Activated T-helper 2 cell treated with anti-CD3 and anti-CD28 coated beads, Interferon-gamma antibody, Interleukin-2, Interleukin-4, amounts not matched to agents 10 μg/mL and 5 μg/mL and 100 μg/mL, durations not matched to agents 14 hours and 24 hours and 36 hours (primary cell): ENCODE measurements around the gene ACAP3. TPM values are rescaled to one million over a fixed set of nuclear protein-coding genes. Genes with fewer than 3 reads are reported as not detected.

Experiments
- DNase-seq: peaks from one replicate; pipeline ENCODE4 v3.0.0; 2021; ENCODE audit warnings: low spot score
- H3K27ac Mint-ChIP-seq: one replicate; pipeline ENCODE4 v1.8.0; 2021; ENCODE audit warnings: mixed read lengths
- H3K27me3 Mint-ChIP-seq: one replicate; pipeline ENCODE4 v1.8.0; 2021; ENCODE audit warnings: low read depth, mixed read lengths
- H3K36me3 Mint-ChIP-seq: one replicate; pipeline ENCODE4 v1.8.0; 2021; ENCODE audit warnings: low read depth, mixed read lengths
- H3K4me1 Mint-ChIP-seq: one replicate; pipeline ENCODE4 v1.8.0; 2021; ENCODE audit warnings: low read depth, mixed read lengths
- H3K4me3 Mint-ChIP-seq: one replicate; pipeline ENCODE4 v1.8.0; 2021; ENCODE audit warnings: low read depth, mild to moderate bottlenecking, moderate library complexity, mixed read lengths
- H3K9me3 Mint-ChIP-seq: one replicate; pipeline ENCODE4 v1.8.0; 2021; ENCODE audit warnings: mixed read lengths
- intact Hi-C: fragments of 100-400 bp; cut with micrococcal nuclease; formaldehyde crosslinking; loops from one replicate; pipeline ENCODE4 v1.15.1; 2023
- total RNA-seq: library from RNA; stranded (reverse); gene quantifications from 2 replicates; pipeline ENCODE4 v1.2.3, GENCODE V29; 2022

ACAP3 gene, protein sequence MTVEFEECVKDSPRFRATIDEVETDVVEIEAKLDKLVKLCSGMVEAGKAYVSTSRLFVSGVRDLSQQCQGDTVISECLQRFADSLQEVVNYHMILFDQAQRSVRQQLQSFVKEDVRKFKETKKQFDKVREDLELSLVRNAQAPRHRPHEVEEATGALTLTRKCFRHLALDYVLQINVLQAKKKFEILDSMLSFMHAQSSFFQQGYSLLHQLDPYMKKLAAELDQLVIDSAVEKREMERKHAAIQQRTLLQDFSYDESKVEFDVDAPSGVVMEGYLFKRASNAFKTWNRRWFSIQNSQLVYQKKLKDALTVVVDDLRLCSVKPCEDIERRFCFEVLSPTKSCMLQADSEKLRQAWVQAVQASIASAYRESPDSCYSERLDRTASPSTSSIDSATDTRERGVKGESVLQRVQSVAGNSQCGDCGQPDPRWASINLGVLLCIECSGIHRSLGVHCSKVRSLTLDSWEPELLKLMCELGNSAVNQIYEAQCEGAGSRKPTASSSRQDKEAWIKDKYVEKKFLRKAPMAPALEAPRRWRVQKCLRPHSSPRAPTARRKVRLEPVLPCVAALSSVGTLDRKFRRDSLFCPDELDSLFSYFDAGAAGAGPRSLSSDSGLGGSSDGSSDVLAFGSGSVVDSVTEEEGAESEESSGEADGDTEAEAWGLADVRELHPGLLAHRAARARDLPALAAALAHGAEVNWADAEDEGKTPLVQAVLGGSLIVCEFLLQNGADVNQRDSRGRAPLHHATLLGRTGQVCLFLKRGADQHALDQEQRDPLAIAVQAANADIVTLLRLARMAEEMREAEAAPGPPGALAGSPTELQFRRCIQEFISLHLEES
- total RNA-seq = 43.4 and 50.1 TPM in 2 replicates

DNA sequence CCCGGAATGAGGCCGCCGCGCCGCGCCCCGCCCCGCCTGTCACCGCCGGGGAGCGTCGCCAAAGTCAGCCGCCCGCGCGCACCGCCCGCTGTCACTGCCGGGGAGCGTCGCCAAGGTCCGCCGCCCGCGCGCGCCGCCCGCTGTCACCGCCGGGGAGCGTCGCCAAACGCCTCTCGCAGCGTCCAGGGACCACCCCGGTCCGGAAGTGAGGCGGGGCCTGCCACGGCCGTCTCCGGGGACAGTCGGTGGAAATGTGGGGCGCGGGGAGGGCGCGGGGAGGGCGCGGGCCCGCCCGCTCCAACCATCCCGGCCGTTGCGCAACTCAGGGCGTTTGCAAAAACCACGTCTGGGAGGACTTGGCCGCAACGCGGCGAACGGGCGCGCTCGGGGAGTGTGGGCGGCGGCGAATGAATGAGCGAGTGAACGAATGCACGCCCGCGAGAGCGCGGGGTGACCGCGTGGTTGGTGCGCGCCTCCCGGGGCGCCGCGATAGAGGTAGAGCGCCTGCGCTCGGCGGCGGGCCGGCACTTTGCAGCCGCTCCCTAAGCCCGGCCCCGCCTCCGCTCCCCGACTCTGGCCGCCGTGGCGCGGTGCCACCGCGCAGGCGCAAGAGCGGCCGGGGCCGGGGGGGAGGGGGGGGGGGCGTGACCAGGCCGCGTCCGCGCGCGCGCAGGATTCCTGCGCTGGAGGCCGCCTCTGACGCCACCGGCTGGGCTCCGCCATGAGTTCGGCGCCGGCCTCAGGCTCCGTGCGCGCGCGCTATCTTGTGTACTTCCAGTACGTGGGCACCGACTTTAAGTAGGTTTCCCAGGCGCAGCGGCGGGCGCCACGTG lies at the start of gene ACAP3, which contains the start of gene PUSL1:
Gene ACAP3 (minus strand): TSS at position 8 of the 833 bp plus-strand sequence. CDS start 115 bp downstream, outside the sequence.
Gene PUSL1 (plus strand): TSS at position 675 of the 833 bp plus-strand sequence. CDS start 47 bp downstream, at position 722.
- H3K4me1 Mint-ChIP-seq = peaks cover 10% of the 10 kb centered on the region
- H3K27ac Mint-ChIP-seq = peak within 1 kb of the TSS; percentile 79
- peaks cover 9% of the 10 kb centered on the region for H3K36me3 Mint-ChIP-seq
- intact Hi-C loops = loop anchor here (1.0 to 10.0 kb wide), 4 partner anchors 16 to 191 kb away; partner anchors contain the start of genes AURKAIP1, C1orf159, CPTP and DVL1
- H3K4me3 Mint-ChIP-seq = peak within 1 kb of the TSS; percentile 85
- no peaks in the 10 kb centered on the region for H3K9me3 Mint-ChIP-seq
- peak; percentile 89 for DNase-seq
- no peaks in the 10 kb centered on the region for H3K27me3 Mint-ChIP-seq

DNA sequence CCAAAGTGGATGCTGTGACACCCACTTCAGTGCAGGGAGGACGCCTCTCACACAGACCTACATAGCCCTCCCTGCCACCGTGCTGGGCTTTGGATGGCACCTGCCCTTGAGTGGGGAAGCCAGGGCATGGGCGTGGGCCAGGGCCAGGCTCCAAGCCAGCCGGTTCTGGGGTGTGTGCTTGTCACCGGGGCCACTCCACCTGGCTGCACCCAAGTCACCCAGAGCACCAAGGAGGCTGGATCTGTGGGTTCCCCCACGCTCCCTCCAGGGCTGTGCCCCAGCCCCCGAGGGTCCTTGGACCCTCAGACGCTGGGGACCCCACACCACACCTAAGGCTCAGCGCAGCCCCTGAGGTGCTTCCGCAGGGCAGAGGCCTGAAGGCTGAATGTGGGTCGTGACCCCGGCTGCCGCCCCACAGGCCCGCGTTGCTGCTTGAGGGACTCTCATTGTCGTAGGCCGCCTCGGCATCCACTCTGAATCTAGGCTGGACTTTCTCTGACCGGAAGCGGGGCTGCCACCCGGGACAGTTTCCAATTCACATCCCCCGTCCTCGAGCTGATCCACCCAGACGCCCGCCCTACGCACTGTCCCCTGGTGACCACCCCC lies 49.2 kb upstream of the ACAP3 start:
- intact Hi-C loops = no loop called here

GRCh38 chr1:1356166-1356795 lies 48.6 kb upstream of the ACAP3 start:
- Mint-ChIP-seq H3K4me3 (no peak overlapping the region), H3K36me3 (no peaks in the 10 kb centered on the region), H3K27me3 (peaks cover 29% of the 10 kb centered on the region), H3K27ac (no peak overlapping the region), H3K4me1 (peaks cover 6% of the 10 kb centered on the region), H3K9me3 (no peaks in the 10 kb centered on the region)
- DNase-seq = no peak
- intact Hi-C loops = no loop called here

More for the DNA sequence above, 49.2 kb upstream of the ACAP3 start:
- Mint-ChIP-seq H3K27ac (no peak overlapping the region), H3K9me3 (no peaks in the 10 kb centered on the region), H3K4me3 (no peak overlapping the region), H3K4me1 (peaks cover 6% of the 10 kb centered on the region), H3K27me3 (peaks cover 29% of the 10 kb centered on the region), H3K36me3 (no peaks in the 10 kb centered on the region)
- no peak for DNase-seq

GRCh38 chr1:1355416-1355815 lies 47.7 kb upstream of the ACAP3 start:
- Mint-ChIP-seq H3K27me3 (peaks cover 25% of the 10 kb centered on the region), H3K4me1 (peaks cover 6% of the 10 kb centered on the region), H3K27ac (no peak overlapping the region), H3K4me3 (no peak overlapping the region), H3K9me3 (no peaks in the 10 kb centered on the region), H3K36me3 (no peaks in the 10 kb centered on the region)
- no peak for DNase-seq
- intact Hi-C loops = no loop called here

GRCh38 chr1:1354271-1355247 lies 46.8 kb upstream of the ACAP3 start:
- H3K9me3 Mint-ChIP-seq = no peaks in the 10 kb centered on the region
- H3K27ac Mint-ChIP-seq = no peak overlapping the region
- intact Hi-C loops = no loop called here
- no peak overlapping the region for H3K4me3 Mint-ChIP-seq
- peaks cover 6% of the 10 kb centered on the region for H3K4me1 Mint-ChIP-seq
- H3K36me3 Mint-ChIP-seq = no peaks in the 10 kb centered on the region
- peaks cover 25% of the 10 kb centered on the region for H3K27me3 Mint-ChIP-seq
- DNase-seq = no peak

DNA sequence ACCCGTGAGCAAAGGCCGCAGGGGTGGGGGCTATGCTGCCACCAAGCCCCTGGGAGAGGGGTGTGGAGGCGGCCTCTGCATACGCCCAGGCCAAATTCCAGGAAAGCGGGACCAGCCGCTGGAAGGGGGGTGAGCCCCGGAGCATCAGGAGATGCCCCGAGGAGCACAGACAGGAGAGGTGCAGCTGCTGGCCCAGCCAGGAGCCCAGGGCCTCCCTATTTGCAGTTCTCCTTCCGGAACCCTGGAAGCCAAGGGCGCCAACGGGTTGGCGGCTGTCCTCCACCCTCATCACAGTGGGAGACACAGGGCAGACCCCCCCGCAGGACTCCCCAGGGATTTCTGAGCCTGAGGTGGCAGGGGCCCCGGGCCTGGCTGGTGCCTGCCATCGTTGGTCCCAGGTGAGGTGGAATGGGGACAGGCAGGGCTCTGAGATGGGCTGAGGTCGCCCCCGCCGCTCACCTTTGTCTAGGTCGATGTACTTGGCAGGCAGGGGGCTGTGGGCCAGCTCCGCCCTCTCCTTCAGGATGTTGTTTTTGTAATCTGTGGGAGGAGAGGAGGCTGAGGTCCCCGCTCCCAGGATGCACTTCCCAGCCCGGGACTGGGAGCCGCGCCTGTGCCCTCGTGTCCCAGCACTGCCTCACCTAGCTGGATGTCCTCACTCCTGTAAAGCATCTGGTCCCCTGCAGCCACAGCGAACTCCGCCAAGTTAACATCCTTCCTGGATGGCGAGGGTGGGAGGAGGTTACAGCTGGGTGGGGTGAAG lies 45.8 kb upstream of the ACAP3 start:
- Mint-ChIP-seq H3K27ac (no peak overlapping the region), H3K9me3 (no peaks in the 10 kb centered on the region), H3K4me3 (peak overlapping the region; percentile 17), H3K36me3 (no peaks in the 10 kb centered on the region), H3K27me3 (peaks cover 21% of the 10 kb centered on the region), H3K4me1 (no peaks in the 10 kb centered on the region)
- intact Hi-C loops = no loop called here
- DNase-seq = no peak

- no peak for DNase-seq
- H3K36me3 Mint-ChIP-seq = no peaks in the 10 kb centered on the region
- peak overlapping the region; percentile 31 for H3K27ac Mint-ChIP-seq
- no peaks in the 10 kb centered on the region for H3K4me1 Mint-ChIP-seq
- H3K9me3 Mint-ChIP-seq = no peaks in the 10 kb centered on the region
- H3K4me3 Mint-ChIP-seq = no peak overlapping the region
- intact Hi-C loops = no loop called here
- peaks cover 21% of the 10 kb centered on the region for H3K27me3 Mint-ChIP-seq
Observed at GRCh38 chr1:1352786-1353388, 45.2 kb upstream of the ACAP3 start.

GRCh38 chr1:1351511-1352427 lies 44.0 kb upstream of the ACAP3 start:
- intact Hi-C loops = no loop called here
- Mint-ChIP-seq H3K4me3 (peak overlapping the region; percentile 67), H3K36me3 (no peaks in the 10 kb centered on the region), H3K27me3 (peaks cover 16% of the 10 kb centered on the region), H3K27ac (peak overlapping the region; percentile 34), H3K4me1 (peaks cover 4% of the 10 kb centered on the region), H3K9me3 (no peaks in the 10 kb centered on the region)
- DNase-seq = no peak

GRCh38 chr1:1349256-1350012 lies 41.7 kb upstream of the ACAP3 start, which contains the start of gene DVL1:
Gene DVL1, minus strand, starts transcription at chr1:1349418. Its CDS starts 353 bp downstream, at chr1:1349065.
- Mint-ChIP-seq H3K9me3 (no peaks in the 10 kb centered on the region), H3K4me3 (peak within 1 kb of the TSS; percentile 77), H3K36me3 (no peaks in the 10 kb centered on the region), H3K4me1 (peaks cover 5% of the 10 kb centered on the region), H3K27ac (peak within 1 kb of the TSS; percentile 28), H3K27me3 (peaks cover 16% of the 10 kb centered on the region)
- peak; percentile 62 for DNase-seq
- intact Hi-C loops = loop anchor here (2.0 kb wide), 2 partner anchors 25 to 41 kb away; partner anchors contain the start of genes AURKAIP1 and PUSL1
